ENCODE data around the gene TMEM187. TPM values are rescaled to one million over a fixed set of nuclear protein-coding genes. Genes with fewer than 3 reads are reported as not detected.
A peak's percentile ranks its signal among the peaks of the same experiment; 100 is the strongest.

Gene TMEM187
- total and polyA plus RNA-seq, 10 of the 15 experiments (the other 5 are each of a cell fraction or from before 2014, with no cell fraction given), result 0.45 to 8.5 (median 4.1) TPM

- TF ChIP-seq ZNF592 (IDR thresholded peaks at IDR 0.05) (no peak), ESRRA (IDR thresholded peaks at IDR 0.05; ENCODE audit: low read length) (no peak), EGR1 (IDR thresholded peaks at IDR 0.05; ENCODE audit: borderline replicate concordance in 1 of 2, low read depth in 2 of 2, low read length in 2 of 2) (peak in 1 of 2 experiments; percentile 30; a peak in 1 of 3 replicates), CREM (IDR thresholded peaks at IDR 0.05; ENCODE audit: low read depth) (no peak), ZBED1 (IDR thresholded peaks at IDR 0.05; ENCODE audit: borderline replicate concordance) (no peak), BCL11A (IDR thresholded peaks at IDR 0.05; ENCODE audit: low read depth, low read length) (no peak), SPI1 (IDR thresholded peaks at IDR 0.05; ENCODE audit: borderline replicate concordance, insufficient read depth, low read depth, low read length) (no peak), IRF5 (IDR thresholded peaks at IDR 0.05; ENCODE audit: borderline replicate concordance) (no peak), SMARCA5 (IDR thresholded peaks at IDR 0.05) (no peak), PAX8 (IDR thresholded peaks at IDR 0.05) (no peak), PKNOX1 (IDR thresholded peaks at IDR 0.05) (peak; percentile 61; the same call in 1 of the 2 replicates), DPF2 (IDR thresholded peaks at IDR 0.05) (peak; percentile 42), ZNF274 (IDR thresholded peaks at IDR 0.05; ENCODE audit: insufficient read depth, insufficient read length) (no peak), NR2C2 (IDR thresholded peaks at IDR 0.05; ENCODE audit: borderline replicate concordance, control insufficient read depth, insufficient read length, low read depth) (no peak), ZNF384 (IDR thresholded peaks at IDR 0.05; ENCODE audit: borderline replicate concordance, low read depth, low read length) (no peak), IKZF2 (IDR thresholded peaks at IDR 0.05) (no peak), REST (IDR thresholded peaks at IDR 0.05; ENCODE audit: low read depth, low read length) (no peak), MXI1 (IDR thresholded peaks at IDR 0.05; ENCODE audit: low read depth, low read length) (peak; percentile 74), ZNF207 (IDR thresholded peaks at IDR 0.05; ENCODE audit: borderline replicate concordance) (no peak), RAD21 (IDR thresholded peaks at IDR 0.05; ENCODE audit: insufficient read depth, low read depth, low read length) (no peak), BRCA1 (IDR thresholded peaks at IDR 0.05; ENCODE audit: low read depth, low read length) (no peak)
Measured at GRCh38 chrX:153927922-153928760, 44.4 kb upstream of the TMEM187 start (continued).

All from GM12878 (cell line).